Caco-2 (cell line): ENCODE results near the gene COL21A1. TPM values are rescaled to one million over a fixed set of nuclear protein-coding genes. Genes with fewer than 3 reads are reported as not detected.

Experiments
- BruUV-seq: library from RNA; stranded (reverse); fragments of 400-500 nt; replicated peaks from 2 replicates; lab custom pipeline; 2021; lab: Mats Ljungman, UMichigan
- CTCF ChIA-PET: fragments of 300-600 bp; sonication (Branson Sonifier 250); formaldehyde crosslinking; loops from one replicate; lab custom pipeline; 2022; ENCODE audit warnings: antibody characterized with exemption; lab: Charles Lee
- POLR2A ChIA-PET: fragments of 300-600 bp; sonication (Branson Sonifier 250); formaldehyde crosslinking; loops from one replicate; lab custom pipeline; 2022; ENCODE audit warnings: antibody characterized with exemption; lab: Charles Lee
- DNase-seq, 2 experiments: peaks; one replicate each; pipeline versions ENCODE4 v3.0.0 to v3.0.0-alpha.2; 2020 to 2022
- H3K27me3 ChIP-seq: replicated peaks from 2 replicates; pipeline ENCODE4 v1.6.0; 2011; ENCODE audit warnings: low read length; ENCODE audit not compliant: control insufficient read depth, insufficient read depth
- H3K36me3 ChIP-seq: 2 replicates; pipeline ENCODE4 v1.5.1; 2011; ENCODE audit warnings: low read length; ENCODE audit not compliant: control insufficient read depth, insufficient read depth
- H3K4me1 ChIP-seq: fragments of 250-450 bp; sonication (Bioruptor Pico); 2 replicates; pipeline ENCODE4 v1.5.1; 2020; ENCODE audit warnings: mild to moderate bottlenecking
- H3K4me3 ChIP-seq: 2 replicates; pipeline ENCODE4 v1.5.1; 2011; ENCODE audit warnings: low read depth, mild to moderate bottlenecking, control low read depth, low read length
- H3K9me3 ChIP-seq: fragments of 250-450 bp; sonication (Bioruptor Pico); 2 replicates; pipeline ENCODE4 v1.5.1; 2020; ENCODE audit warnings: mild to moderate bottlenecking, moderate library complexity
- H3K27ac Mint-ChIP-seq: one replicate; pipeline ENCODE4 v1.8.0; 2022; ENCODE audit warnings: mixed read lengths; ENCODE audit not compliant: unreplicated experiment
- H3K27me3 Mint-ChIP-seq: one replicate; pipeline ENCODE4 v1.8.0; 2022; ENCODE audit warnings: mixed read lengths; ENCODE audit not compliant: insufficient read depth, unreplicated experiment
- H3K36me3 Mint-ChIP-seq: one replicate; pipeline ENCODE4 v1.8.0; 2022; ENCODE audit warnings: mild to moderate bottlenecking, mixed read lengths; ENCODE audit not compliant: insufficient read depth, unreplicated experiment
- H3K4me1 Mint-ChIP-seq: one replicate; pipeline ENCODE4 v1.8.0; 2022; ENCODE audit warnings: low read depth, mixed read lengths; ENCODE audit not compliant: unreplicated experiment
- H3K4me3 Mint-ChIP-seq: one replicate; pipeline ENCODE4 v1.8.0; 2022; ENCODE audit warnings: mild to moderate bottlenecking, moderate library complexity, mixed read lengths; ENCODE audit not compliant: unreplicated experiment
- H3K9me3 Mint-ChIP-seq: one replicate; pipeline ENCODE4 v1.8.0; 2022; ENCODE audit warnings: mixed read lengths; ENCODE audit not compliant: unreplicated experiment
- CTCF ChIP-seq, 2 experiments: fragments of 200-600 bp in 1 of 2; IDR thresholded peaks; 1 replicate in 1 of 2; 2 replicates in 1 of 2; pipeline versions ENCODE4 v1.5.1 to v1.8.0; 2011 to 2022; ENCODE audit warnings: antibody characterized with exemption in 1 of 2, control low read depth in 1 of 2, inconsistent platforms in 1 of 2, low read depth in 1 of 2, low read length in 1 of 2, mild to moderate bottlenecking in 1 of 2, moderate library complexity in 1 of 2; ENCODE audit not compliant: insufficient read depth in 1 of 2, severe bottlenecking in 1 of 2, unreplicated experiment in 1 of 2
- intact Hi-C: fragments of 100-400 bp; cut with micrococcal nuclease; formaldehyde crosslinking; loops from one replicate; pipeline ENCODE4 v1.10.0; 2022; ENCODE audit not compliant: unreplicated experiment
- total RNA-seq: library from RNA; stranded (reverse); gene quantifications from 2 replicates; pipeline ENCODE4 v1.2.3, GENCODE V29; 2022

The COL21A1 gene
- total RNA-seq, 1 experiment from 2014 or later = 1.3 TPM

- Histone ChIP-seq H3K27me3 (peaks cover 1% of the 10 kb centered on the region; the same call in 1 of the 2 replicates), H3K9me3 (no peaks in the 10 kb centered on the region), H3K4me1 (no peaks in the 10 kb centered on the region), H3K36me3 (no peaks in the 10 kb centered on the region), H3K4me3 (no peak overlapping the region)
- Mint-ChIP-seq H3K9me3 (no peaks in the 10 kb centered on the region), H3K27me3 (peaks cover 5% of the 10 kb centered on the region), H3K36me3 (no peaks in the 10 kb centered on the region), H3K4me3 (no peak overlapping the region), H3K27ac (no peak overlapping the region), H3K4me1 (no peaks in the 10 kb centered on the region)
- DNase-seq = no peak
- BruUV-seq = no TSS peak
- no peak for TF ChIP-seq CTCF (IDR thresholded peaks at IDR 0.05; ENCODE audit: insufficient read depth in 1 of 2, low read depth in 1 of 2, low read length in 1 of 2, severe bottlenecking in 1 of 2, unreplicated experiment in 1 of 2)
- intact Hi-C loops = no loop called here
- POLR2A ChIA-PET = no interaction called here
- CTCF ChIA-PET = no interaction called here
Observed at GRCh38 chr6:56235245-56235644, 12.1 kb downstream of the COL21A1 start.

- Mint-ChIP-seq H3K36me3 (no peaks in the 10 kb centered on the region), H3K4me1 (no peaks in the 10 kb centered on the region), H3K27ac (no peak overlapping the region), H3K27me3 (peaks cover 8% of the 10 kb centered on the region), H3K9me3 (no peaks in the 10 kb centered on the region), H3K4me3 (no peak overlapping the region)
- no TSS peak for BruUV-seq
- H3K4me3 ChIP-seq = no peak overlapping the region
- H3K9me3 ChIP-seq = no peaks in the 10 kb centered on the region
- intact Hi-C loops = no loop called here
- peaks cover 1% of the 10 kb centered on the region; the same call in 1 of the 2 replicates for H3K27me3 ChIP-seq
- DNase-seq = no peak
- no peak for TF ChIP-seq CTCF (IDR thresholded peaks at IDR 0.05; ENCODE audit: insufficient read depth in 1 of 2, low read depth in 1 of 2, low read length in 1 of 2, severe bottlenecking in 1 of 2, unreplicated experiment in 1 of 2)
- POLR2A ChIA-PET = no interaction called here
- no peaks in the 10 kb centered on the region for H3K36me3 ChIP-seq
- no peaks in the 10 kb centered on the region for H3K4me1 ChIP-seq
- CTCF ChIA-PET = no interaction called here
Observed at GRCh38 chr6:56232436-56232835, 14.9 kb downstream of the COL21A1 start.

DNA sequence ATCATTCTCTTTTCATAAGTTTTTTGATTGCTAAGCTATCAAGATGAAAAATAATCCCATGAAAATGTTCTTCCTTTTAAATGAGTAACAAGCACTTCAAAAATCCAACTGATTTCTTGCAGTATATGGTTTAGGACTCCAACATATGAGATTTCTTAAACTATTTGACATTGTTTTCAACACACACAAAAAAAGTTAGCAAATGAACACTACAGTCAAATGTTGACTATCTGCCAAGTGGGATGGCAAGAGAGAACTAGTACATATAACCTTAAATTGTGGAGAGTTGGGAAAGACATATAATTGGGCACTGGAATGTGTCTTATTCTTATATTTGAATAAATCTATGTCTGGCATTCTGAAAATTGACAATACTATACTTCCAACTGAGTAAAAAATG is 15.6 kb downstream of the COL21A1 start:
- Histone ChIP-seq H3K27me3 (peaks cover 1% of the 10 kb centered on the region; the same call in 1 of the 2 replicates), H3K36me3 (no peaks in the 10 kb centered on the region), H3K9me3 (no peaks in the 10 kb centered on the region), H3K4me1 (no peaks in the 10 kb centered on the region), H3K4me3 (no peak overlapping the region)
- CTCF ChIA-PET = no interaction called here
- TF ChIP-seq CTCF (IDR thresholded peaks at IDR 0.05; ENCODE audit: insufficient read depth in 1 of 2, low read depth in 1 of 2, low read length in 1 of 2, severe bottlenecking in 1 of 2, unreplicated experiment in 1 of 2) = no peak
- peaks cover 8% of the 10 kb centered on the region for H3K27me3 Mint-ChIP-seq
- no peaks in the 10 kb centered on the region for H3K9me3 Mint-ChIP-seq
- no peaks in the 10 kb centered on the region for H3K36me3 Mint-ChIP-seq
- intact Hi-C loops = no loop called here
- H3K4me1 Mint-ChIP-seq = no peaks in the 10 kb centered on the region
- H3K4me3 Mint-ChIP-seq = no peak overlapping the region
- no peak for DNase-seq
- no TSS peak for BruUV-seq
- no peak overlapping the region for H3K27ac Mint-ChIP-seq
- POLR2A ChIA-PET = no interaction called here
